Stomach smooth muscle (tissue), 2 donors: ENCODE results near the gene CATSPERZ.

Source experiments
- H3K27ac ChIP-seq: one replicate; pipeline ENCODE4 v1.7.0; 2013; ENCODE audit warnings: mild to moderate bottlenecking, low read length, inconsistent platforms
- H3K27me3 ChIP-seq, 2 donors: one replicate each; pipeline ENCODE4 v1.7.0; 2013; ENCODE audit warnings: low read length in 2 of 2; ENCODE audit not compliant: insufficient read depth in 2 of 2, control insufficient read depth in 1 of 2
- H3K36me3 ChIP-seq, 2 donors: one replicate each; pipeline ENCODE4 v1.7.0; 2013; ENCODE audit warnings: low read length in 2 of 2; ENCODE audit not compliant: control insufficient read depth in 2 of 2, insufficient read depth in 2 of 2
- H3K4me1 ChIP-seq: one replicate; pipeline ENCODE4 v1.7.0; 2013; ENCODE audit warnings: low read length; ENCODE audit not compliant: control insufficient read depth, insufficient read depth
- H3K4me3 ChIP-seq, 2 donors: one replicate each; pipeline ENCODE4 v1.7.0; 2013; ENCODE audit warnings: low read length in 2 of 2
- H3K9ac ChIP-seq, 2 donors: one replicate each; pipeline ENCODE4 v1.7.0; 2013; ENCODE audit warnings: low read length in 2 of 2, mild to moderate bottlenecking in 1 of 2
- H3K9me3 ChIP-seq, 2 donors: one replicate each; pipeline ENCODE4 v1.7.0; 2013; ENCODE audit warnings: low read length in 2 of 2; ENCODE audit not compliant: control insufficient read depth in 2 of 2
- donor health status: healthy.
- donor health status: Pancreatic carcinoma.

CATSPERZ gene

DNA sequence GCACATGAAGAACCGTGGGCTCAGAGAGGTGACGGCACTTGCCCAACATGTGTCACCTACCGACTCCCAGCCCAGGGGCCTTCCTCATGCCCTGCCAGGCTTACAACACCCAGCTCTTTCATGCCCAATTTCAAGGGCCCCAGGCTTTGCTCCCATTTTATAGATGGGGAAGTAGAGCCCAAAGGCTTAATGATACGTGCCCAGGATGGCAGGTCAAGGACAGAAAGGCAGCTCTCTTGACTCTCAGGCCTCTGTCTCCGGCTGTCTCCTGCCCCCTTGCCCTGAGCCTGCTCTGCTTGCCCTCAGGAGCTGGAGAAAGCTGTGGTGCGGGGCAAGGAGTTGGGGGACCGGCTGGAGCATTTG lies 48.8 kb downstream of the CATSPERZ start:
- H3K9ac ChIP-seq, result no peak overlapping the region
- no peak overlapping the region for H3K4me3 ChIP-seq

DNA sequence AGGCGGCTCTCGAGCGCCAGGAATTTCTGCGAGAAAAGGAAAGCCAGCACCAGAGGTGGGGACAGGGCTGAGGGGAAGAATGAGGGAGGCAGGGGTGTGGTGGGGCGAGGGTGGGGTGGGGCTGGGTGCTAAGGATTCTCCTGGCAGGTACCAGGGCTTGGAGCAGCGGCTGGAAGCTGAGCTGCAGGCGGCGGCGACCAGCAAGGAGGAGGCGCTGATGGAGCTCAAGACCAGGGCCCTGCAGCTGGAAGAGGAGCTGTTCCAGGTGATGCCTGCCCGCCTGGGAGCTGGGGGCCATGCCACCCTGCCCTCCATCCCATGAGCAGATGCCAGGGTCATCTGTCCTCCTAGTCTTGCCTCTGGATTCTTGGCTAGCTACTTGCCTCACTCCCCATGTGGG lies 49.2 kb downstream of the CATSPERZ start:
- Histone ChIP-seq H3K4me3 (no peak overlapping the region), H3K36me3 (no peaks in the 10 kb centered on the region), H3K27ac (no peak overlapping the region), H3K4me1 (no peaks in the 10 kb centered on the region), H3K9ac (no peak overlapping the region), H3K9me3 (no peaks in the 10 kb centered on the region), H3K27me3 (no peaks in the 10 kb centered on the region)

More for the DNA sequence above, 48.8 kb downstream of the CATSPERZ start:
- no peaks in the 10 kb centered on the region for H3K4me1 ChIP-seq
- H3K36me3 ChIP-seq, result no peaks in the 10 kb centered on the region
- H3K27ac ChIP-seq, result no peak overlapping the region
- H3K27me3 ChIP-seq, result no peaks in the 10 kb centered on the region
- no peaks in the 10 kb centered on the region for H3K9me3 ChIP-seq

DNA sequence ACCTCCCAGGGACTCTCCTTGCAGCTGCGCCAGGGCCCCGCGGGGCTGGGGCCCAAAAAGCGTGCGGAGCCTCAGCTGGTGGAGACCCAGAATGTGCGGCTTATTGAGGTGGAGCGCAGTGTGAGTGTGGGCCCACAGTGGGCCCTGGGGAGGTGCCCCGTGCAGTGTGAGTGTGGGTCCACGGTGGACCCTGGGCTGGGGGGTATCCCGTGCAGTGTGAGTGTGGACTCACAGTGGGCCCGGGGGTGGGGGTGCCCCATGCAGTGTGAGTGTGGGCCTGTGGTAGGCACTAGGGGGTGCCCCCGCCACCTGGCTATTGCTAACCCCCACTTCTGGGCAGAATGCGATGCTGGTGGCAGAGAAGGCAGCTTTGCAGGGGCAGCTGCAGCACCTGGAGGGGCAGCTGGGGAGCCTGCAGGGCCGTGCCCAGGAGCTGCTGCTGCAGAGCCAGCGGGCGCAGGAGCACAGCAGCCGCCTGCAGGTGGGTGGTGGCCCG lies 51.0 kb downstream of the CATSPERZ start:
- no peaks in the 10 kb centered on the region for H3K27me3 ChIP-seq
- no peak overlapping the region for H3K4me3 ChIP-seq
- H3K4me1 ChIP-seq, result peaks cover 11% of the 10 kb centered on the region
- H3K9ac ChIP-seq, result no peak overlapping the region
- no peak overlapping the region for H3K27ac ChIP-seq
- no peaks in the 10 kb centered on the region for H3K36me3 ChIP-seq
- H3K9me3 ChIP-seq, result no peaks in the 10 kb centered on the region

DNA sequence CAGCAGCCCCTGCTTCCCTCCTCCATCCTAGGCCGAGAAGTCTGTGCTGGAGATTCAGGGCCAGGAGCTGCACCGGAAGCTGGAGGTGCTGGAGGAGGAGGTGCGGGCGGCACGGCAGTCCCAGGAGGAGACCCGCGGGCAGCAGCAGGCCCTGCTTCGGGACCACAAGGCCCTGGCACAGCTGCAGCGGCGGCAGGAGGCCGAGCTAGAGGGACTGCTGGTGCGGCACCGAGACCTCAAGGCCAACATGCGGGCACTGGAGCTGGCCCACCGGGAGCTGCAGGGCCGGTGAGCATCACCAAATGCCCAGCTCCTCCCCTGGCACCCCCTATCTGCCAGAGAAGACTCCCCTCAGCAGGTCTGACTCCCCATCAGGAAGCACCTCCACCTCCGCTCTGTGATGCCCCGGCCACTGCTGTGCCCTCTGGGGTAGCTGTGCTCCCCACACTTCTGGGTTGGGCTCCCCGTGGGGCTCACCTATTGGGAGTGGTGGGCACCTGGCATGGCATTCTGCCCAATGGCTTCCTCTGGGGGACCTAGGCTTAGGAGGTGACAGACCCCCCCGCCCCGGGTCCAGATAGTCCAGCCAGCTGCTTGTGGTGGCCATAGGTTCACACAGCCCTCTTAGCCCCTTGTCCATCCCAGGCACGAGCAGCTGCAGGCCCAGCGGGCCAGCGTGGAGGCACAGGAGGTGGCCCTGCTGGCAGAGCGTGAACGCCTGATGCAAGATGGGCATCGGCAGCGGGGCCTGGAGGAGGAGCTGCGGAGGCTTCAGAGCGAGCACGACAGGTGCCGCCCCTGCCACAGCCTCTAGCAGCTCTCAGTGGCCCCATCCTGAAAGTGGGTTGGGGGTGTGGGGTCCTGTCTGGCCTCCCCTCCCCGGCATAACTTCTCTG lies 52.2 kb downstream of the CATSPERZ start:
- H3K9ac ChIP-seq, result no peak overlapping the region
- peaks cover 11% of the 10 kb centered on the region for H3K4me1 ChIP-seq
- no peak overlapping the region for H3K27ac ChIP-seq
- no peak overlapping the region for H3K4me3 ChIP-seq
- H3K27me3 ChIP-seq, result no peaks in the 10 kb centered on the region
- H3K36me3 ChIP-seq, result no peaks in the 10 kb centered on the region
- H3K9me3 ChIP-seq, result no peaks in the 10 kb centered on the region

DNA sequence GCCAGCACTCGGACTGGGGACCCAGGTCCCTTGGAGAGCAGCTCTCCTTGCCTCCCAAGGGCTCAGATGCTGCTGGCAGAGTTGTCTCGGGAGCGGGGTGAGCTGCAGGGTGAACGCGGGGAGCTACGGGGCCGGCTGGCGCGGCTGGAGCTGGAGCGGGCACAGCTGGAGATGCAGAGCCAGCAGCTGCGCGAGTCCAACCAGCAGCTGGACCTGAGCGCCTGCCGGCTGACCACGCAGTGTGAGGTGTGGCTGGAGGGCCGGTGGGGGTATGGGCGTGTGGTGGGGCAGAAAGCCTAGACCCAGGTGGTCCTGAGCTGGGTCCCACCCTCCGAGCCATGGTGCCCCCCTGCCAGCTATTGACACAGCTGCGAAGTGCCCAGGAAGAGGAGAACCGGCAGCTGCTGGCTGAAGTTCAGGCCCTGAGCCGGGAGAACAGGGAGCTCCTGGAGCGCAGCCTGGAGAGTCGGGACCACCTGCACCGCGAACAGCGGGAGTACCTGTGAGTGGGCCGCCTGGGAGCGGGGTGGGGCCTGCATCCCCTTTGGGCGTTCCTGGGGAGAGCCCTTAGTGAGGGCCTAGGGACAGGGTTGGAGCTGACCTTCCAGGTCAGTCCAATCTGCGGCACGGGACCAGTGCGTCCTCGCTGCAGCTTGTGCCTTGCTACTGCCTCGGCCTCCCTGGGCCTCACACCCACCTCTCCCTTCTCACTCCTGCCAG lies 53.0 kb downstream of the CATSPERZ start:
- H3K27me3 ChIP-seq, result no peaks in the 10 kb centered on the region
- H3K36me3 ChIP-seq, result no peaks in the 10 kb centered on the region

DNA sequence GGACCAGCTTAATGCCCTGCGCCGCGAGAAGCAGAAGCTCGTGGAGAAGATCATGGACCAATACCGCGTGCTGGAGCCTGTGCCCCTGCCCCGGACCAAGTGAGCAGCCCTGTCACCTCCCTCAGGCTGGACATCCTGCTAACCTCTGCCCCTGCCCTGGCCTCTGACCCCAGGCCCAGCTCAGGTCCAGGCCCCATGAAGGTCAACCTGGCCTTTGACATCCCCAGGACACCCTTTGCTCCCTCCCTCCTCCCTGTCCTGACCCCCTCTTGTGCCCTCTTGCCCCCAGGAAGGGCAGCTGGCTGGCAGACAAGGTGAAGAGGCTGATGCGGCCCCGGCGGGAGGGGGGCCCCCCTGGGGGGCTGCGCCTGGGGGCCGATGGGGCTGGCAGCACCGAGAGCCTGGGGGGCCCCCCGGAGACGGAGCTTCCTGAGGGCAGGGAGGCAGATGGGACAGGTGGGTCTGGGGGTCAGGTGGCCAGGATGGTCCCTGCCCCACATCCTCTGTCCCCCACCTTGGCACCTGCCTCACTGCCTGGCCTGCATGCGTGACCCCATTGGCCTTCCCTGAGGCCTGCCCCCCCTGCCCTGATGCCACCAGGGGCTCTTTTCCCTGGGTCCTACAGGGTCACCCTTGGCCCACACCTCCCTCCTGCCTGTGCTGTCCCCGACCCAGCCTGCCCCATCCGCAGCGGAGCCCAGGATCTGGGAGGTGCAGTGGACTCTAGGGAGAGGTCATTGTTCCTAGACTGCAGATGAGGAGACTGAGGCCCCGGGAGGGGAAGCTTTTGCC lies 53.8 kb downstream of the CATSPERZ start:
- Histone ChIP-seq H3K27me3 (no peaks in the 10 kb centered on the region), H3K4me1 (peaks cover 23% of the 10 kb centered on the region), H3K9me3 (no peaks in the 10 kb centered on the region), H3K4me3 (no peak overlapping the region), H3K36me3 (no peaks in the 10 kb centered on the region), H3K27ac (no peak overlapping the region), H3K9ac (no peak overlapping the region)

More for the DNA sequence above, 53.0 kb downstream of the CATSPERZ start:
- Histone ChIP-seq H3K27ac (no peak overlapping the region), H3K9ac (no peak overlapping the region), H3K4me3 (no peak overlapping the region), H3K4me1 (peaks cover 16% of the 10 kb centered on the region), H3K9me3 (no peaks in the 10 kb centered on the region)
